ENCODE measurements around the gene TSC1. TPM values are rescaled to one million over a fixed set of nuclear protein-coding genes. Genes with fewer than 3 reads are reported as not detected.

Gene TSC1
- total RNA-seq, 2 donors from 2014 or later, result 27.7 to 82.2 TPM

- Histone ChIP-seq H3K27ac (peak overlapping the region; percentile 92 to 96), H3K27me3 (replicated peaks; ENCODE audit: insufficient read depth) (no peaks in the 10 kb centered on the region), H3K4me3 (peak overlapping the region; percentile 85 to 100), H3K4me1 (replicated peaks) (peaks cover 6% of the 10 kb centered on the region), H3K36me3 (no peaks in the 10 kb centered on the region), H3K9me3 (no peaks in the 10 kb centered on the region)
- no peak for TF ChIP-seq CTCF (IDR thresholded peaks at IDR 0.05)
- TF ChIP-seq POLR2A (IDR thresholded peaks at IDR 0.05), result no peak
- TF ChIP-seq POLR2AphosphoS5 (IDR thresholded peaks at IDR 0.05), result no peak
- WGBS, result 2% methylated on average over 24 of the region's 25 CpGs
- no peak for DNase-seq (ENCODE audit: low spot score)
- intact Hi-C loops (cut with DNase I), result loop anchor here (10.0 kb wide), 2 partner anchors 69 to 431 kb away; partner anchors contain the start of genes AK8, SPACA9, STKLD1 and SURF4
Observed at GRCh38 chr9:132943651-132944293, 644 bp downstream of the TSC1 start.

- 28% methylated on average over 5 of the region's 5 CpGs for WGBS
- intact Hi-C loops (cut with DNase I), result loop anchor here (10.0 kb wide), 2 partner anchors 68 to 432 kb away; partner anchors contain the start of genes AK8, SPACA9, STKLD1 and SURF4
Observed at GRCh38 chr9:132942541-132943182, 1.8 kb downstream of the TSC1 start.

GRCh38 chr9:132939169-132939568 lies 5.2 kb downstream of the TSC1 start:
- 88% methylated on average over 1 of the region's 1 CpG for WGBS
- TF ChIP-seq POLR2A (IDR thresholded peaks at IDR 0.05) (no peak), POLR2AphosphoS5 (IDR thresholded peaks at IDR 0.05) (no peak), CTCF (IDR thresholded peaks at IDR 0.05) (no peak)
- Histone ChIP-seq H3K4me1 (replicated peaks) (peaks cover 6% of the 10 kb centered on the region), H3K9me3 (no peaks in the 10 kb centered on the region), H3K36me3 (peaks cover 0 to 4% of the 10 kb centered on the region in 2 donors), H3K27me3 (replicated peaks; ENCODE audit: insufficient read depth) (no peaks in the 10 kb centered on the region), H3K4me3 (no peak overlapping the region), H3K27ac (no peak overlapping the region)
- no peak for DNase-seq (ENCODE audit: low spot score)
- intact Hi-C loops (cut with DNase I), result no loop called here

More at GRCh38 chr9:132942541-132943182, 1.8 kb downstream of the TSC1 start:
- no peaks in the 10 kb centered on the region for H3K36me3 ChIP-seq
- H3K27me3 ChIP-seq (replicated peaks; ENCODE audit: insufficient read depth), result no peaks in the 10 kb centered on the region
- H3K4me1 ChIP-seq (replicated peaks), result peaks cover 6% of the 10 kb centered on the region
- H3K27ac ChIP-seq, result no peak overlapping the region
- H3K4me3 ChIP-seq, result no peak overlapping the region
- TF ChIP-seq POLR2A (IDR thresholded peaks at IDR 0.05) (no peak), CTCF (IDR thresholded peaks at IDR 0.05) (no peak), POLR2AphosphoS5 (IDR thresholded peaks at IDR 0.05) (no peak)
- no peaks in the 10 kb centered on the region for H3K9me3 ChIP-seq
- DNase-seq (ENCODE audit: low spot score), result no peak

- TF ChIP-seq POLR2A (IDR thresholded peaks at IDR 0.05) (no peak), POLR2AphosphoS5 (IDR thresholded peaks at IDR 0.05) (no peak), CTCF (IDR thresholded peaks at IDR 0.05) (no peak)
- Histone ChIP-seq H3K9me3 (no peaks in the 10 kb centered on the region), H3K4me1 (replicated peaks) (no peaks in the 10 kb centered on the region), H3K27me3 (replicated peaks; ENCODE audit: insufficient read depth) (no peaks in the 10 kb centered on the region), H3K36me3 (peaks cover 0 to 4% of the 10 kb centered on the region in 2 donors), H3K4me3 (no peak overlapping the region), H3K27ac (no peak overlapping the region)
- intact Hi-C loops (cut with DNase I), result no loop called here
- no peak for DNase-seq (ENCODE audit: low spot score)
- WGBS, result 97% methylated on average over 7 of the region's 7 CpGs
Observed at GRCh38 chr9:132937463-132937901, 6.9 kb downstream of the TSC1 start.

Measured in prostate gland (tissue), 2 donors.